Upper lobe of left lung (tissue), 6 donors: Measurements from ENCODE around the gene CSTF1. TPM values are rescaled to one million over a fixed set of nuclear protein-coding genes. Genes with fewer than 3 reads are reported as not detected.

Experiments used
- ATAC-seq, 2 donors: fragments of 200-7000 bp; cut with Tn5 transposase; one replicate each; pipeline ENCODE4 v1.9.1; 2022; ENCODE audit warnings: mild to moderate bottlenecking in 2 of 2, moderate library complexity in 2 of 2; ENCODE audit not compliant: low FRiP score in 2 of 2
- DNase-seq, 2 donors: peaks; one replicate each; pipeline ENCODE4 v3.0.0-alpha.2; 2019 to 2020
- H3K27ac ChIP-seq, 4 donors: fragments of 200-600 bp; sonication (generic); one replicate each; pipeline ENCODE4 v1.5.1; 2016 to 2019
- H3K27me3 ChIP-seq, 4 donors: fragments of 200-600 bp; sonication (generic); one replicate each; pipeline ENCODE4 v1.5.1; 2017 to 2019
- H3K36me3 ChIP-seq, 4 donors: fragments of 200-600 bp; sonication (generic); one replicate each; pipeline ENCODE4 v1.5.1; 2016 to 2019
- H3K4me1 ChIP-seq, 4 donors: fragments of 200-600 bp; sonication (generic); one replicate each; pipeline ENCODE4 v1.5.1; 2018 to 2019
- H3K4me3 ChIP-seq, 4 donors: fragments of 200-600 bp; sonication (generic); one replicate each; pipeline ENCODE4 v1.5.1; 2017 to 2019; ENCODE audit warnings: mild to moderate bottlenecking in 2 of 4, moderate library complexity in 1 of 4
- H3K9me3 ChIP-seq, 4 donors: fragments of 200-600 bp; sonication (generic); one replicate each; pipeline ENCODE4 v1.5.1; 2018 to 2019
- EP300 ChIP-seq, 4 donors: sonication (generic); formaldehyde crosslinking; IDR thresholded peaks; one replicate each; pipeline ENCODE4 v1.5.1; 2017; ENCODE audit warnings: antibody characterized with exemption in 4 of 4, control low read depth in 2 of 4
- POLR2A ChIP-seq, 4 donors: fragments of 450-650 bp; IDR thresholded peaks; one replicate each; pipeline ENCODE4 v1.5.1; 2016 to 2017; ENCODE audit warnings: antibody characterized with exemption in 4 of 4, mild to moderate bottlenecking in 2 of 4
- POLR2AphosphoS5 ChIP-seq, 2 donors: sonication (generic); formaldehyde crosslinking; IDR thresholded peaks; one replicate each; pipeline ENCODE4 v1.5.1; 2017; ENCODE audit warnings: antibody characterized with exemption in 2 of 2
- WGBS, 2 donors: methylation state at CpG; one replicate each; pipeline ENCODE4 v1.1.5; 2017 to 2018; 5-methylcytosine and 5-hydroxymethylcytosine counted together
- total RNA-seq, 6 donors: library from RNA; depleted of rRNA in 4 of 6; stranded (reverse); fragments of >200 nt in 4 of 6; gene quantifications; one replicate each; pipeline versions ENCODE4 v1.1.0 to v1.2.1, GENCODE V29; 2016 to 2021
- TF ChIP-seq, protein P1 (sequence below), 6 experiments: fragments of 450-650 bp in 4 of 6; fragments of 200-600 bp in 2 of 6; sonication (generic) in 2 of 6; IDR thresholded peaks; one replicate each; pipeline ENCODE4 v1.5.1; 2016 to 2019; ENCODE audit warnings: antibody characterized with exemption in 6 of 6
- donor health status: DM: no; HTN: no; CAD: no; lungs with moderate emphysema.
- donor health status: DM: no; HTN: yes; CAD: no; lungs with severe emphysema.

The CSTF1 gene
- total RNA-seq, 6 donors from 2014 or later, result 3.3 to 30.5 (median 22.5) TPM

DNA sequence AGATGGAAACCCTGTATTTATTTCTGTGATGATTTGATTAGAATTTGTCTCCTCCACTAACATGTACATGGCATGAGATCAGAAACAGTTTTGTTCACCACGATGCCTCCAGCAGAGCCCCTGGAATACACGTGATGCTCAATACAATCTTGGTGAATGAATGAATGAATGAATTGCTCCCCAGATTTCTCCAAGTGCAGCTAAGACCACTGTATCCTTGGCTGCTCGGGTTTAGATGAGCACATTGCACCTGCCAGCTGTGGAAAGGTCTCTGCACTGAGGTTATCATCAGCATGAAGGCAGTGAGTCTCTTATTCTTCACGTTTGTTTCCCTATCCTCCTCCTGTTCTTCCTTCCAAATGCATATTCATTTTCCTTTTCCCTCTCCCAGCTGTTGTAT, 37.5 kb downstream of the CSTF1 start:
- DNase-seq, result peak in 1 of 2 donors; percentile 14
- Histone ChIP-seq H3K27ac (peak overlapping the region; percentile 41 to 71 (median 60)), H3K4me1 (peaks cover 24 to 44% (median 28%) of the 10 kb centered on the region in 4 donors), H3K9me3 (no peaks in the 10 kb centered on the region), H3K4me3 (no peak overlapping the region), H3K36me3 (no peaks in the 10 kb centered on the region), H3K27me3 (no peaks in the 10 kb centered on the region)
- no peak for ATAC-seq
- no peak for TF ChIP-seq POLR2AphosphoS5 (IDR thresholded peaks at IDR 0.05)
- 29 to 51% methylated on average over 4 of the region's 4 CpGs for WGBS, 2 donors

DNA sequence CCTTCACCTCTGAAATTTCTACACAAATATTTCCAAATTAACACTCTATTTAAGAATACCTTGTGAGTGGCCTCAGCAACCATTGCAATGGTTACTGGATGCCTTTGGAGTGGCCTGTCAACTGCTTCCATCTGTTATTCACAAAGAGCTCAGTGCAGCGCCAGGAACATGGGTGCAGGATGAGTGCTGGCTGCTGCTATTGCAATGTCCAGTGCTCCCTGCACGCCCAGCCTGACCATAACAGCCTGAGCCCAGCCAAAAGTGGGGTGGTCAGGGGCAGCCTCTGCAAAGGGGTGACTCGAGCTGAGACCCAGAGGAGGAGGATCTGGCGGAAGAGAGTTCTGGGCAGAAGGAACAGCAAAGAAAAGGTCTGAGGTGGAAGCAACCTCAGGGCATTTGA, 38.0 kb downstream of the CSTF1 start:
- Histone ChIP-seq H3K9me3 (no peaks in the 10 kb centered on the region), H3K4me1 (peaks cover 24 to 44% (median 27%) of the 10 kb centered on the region in 4 donors), H3K4me3 (no peak overlapping the region), H3K36me3 (no peaks in the 10 kb centered on the region), H3K27me3 (no peaks in the 10 kb centered on the region), H3K27ac (peak overlapping the region in 1 of 4 donors; percentile 54)
- TF ChIP-seq POLR2AphosphoS5 (IDR thresholded peaks at IDR 0.05), result peak; percentile 35 to 56
- TF ChIP-seq POLR2A (IDR thresholded peaks at IDR 0.05), result no peak
- peak in 1 of 2 donors; percentile 21 for DNase-seq
- ATAC-seq, result peak; percentile 34 to 64
- WGBS, 2 donors, result 58 to 70% methylated on average over 3 to 4 of the region's 4 CpGs

DNA sequence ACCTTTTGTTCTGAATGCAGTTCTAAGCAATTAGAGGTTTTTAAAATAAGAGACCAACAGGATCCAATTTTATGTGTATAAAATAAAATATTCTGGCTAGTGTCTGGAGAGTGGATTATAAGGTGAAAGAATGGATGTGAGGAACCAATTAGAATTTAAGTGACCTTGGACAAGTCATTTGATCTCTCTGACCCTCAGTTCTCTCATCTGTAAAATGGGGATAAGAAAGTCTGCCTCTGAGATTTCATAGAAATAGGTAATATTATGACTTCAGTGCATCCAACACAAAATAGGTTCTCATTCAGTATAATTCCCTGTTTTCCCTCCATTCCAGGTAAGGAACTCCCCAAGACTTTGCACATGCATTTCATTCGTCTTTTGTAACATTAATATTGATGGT, 38.5 kb downstream of the CSTF1 start:
- H3K27me3 ChIP-seq, result no peaks in the 10 kb centered on the region
- H3K4me3 ChIP-seq, result no peak overlapping the region
- peaks cover 24 to 39% (median 27%) of the 10 kb centered on the region in 4 donors for H3K4me1 ChIP-seq
- H3K9me3 ChIP-seq, result no peaks in the 10 kb centered on the region
- no peak for TF ChIP-seq EP300 (IDR thresholded peaks at IDR 0.05)
- TF ChIP-seq, protein P1, sequence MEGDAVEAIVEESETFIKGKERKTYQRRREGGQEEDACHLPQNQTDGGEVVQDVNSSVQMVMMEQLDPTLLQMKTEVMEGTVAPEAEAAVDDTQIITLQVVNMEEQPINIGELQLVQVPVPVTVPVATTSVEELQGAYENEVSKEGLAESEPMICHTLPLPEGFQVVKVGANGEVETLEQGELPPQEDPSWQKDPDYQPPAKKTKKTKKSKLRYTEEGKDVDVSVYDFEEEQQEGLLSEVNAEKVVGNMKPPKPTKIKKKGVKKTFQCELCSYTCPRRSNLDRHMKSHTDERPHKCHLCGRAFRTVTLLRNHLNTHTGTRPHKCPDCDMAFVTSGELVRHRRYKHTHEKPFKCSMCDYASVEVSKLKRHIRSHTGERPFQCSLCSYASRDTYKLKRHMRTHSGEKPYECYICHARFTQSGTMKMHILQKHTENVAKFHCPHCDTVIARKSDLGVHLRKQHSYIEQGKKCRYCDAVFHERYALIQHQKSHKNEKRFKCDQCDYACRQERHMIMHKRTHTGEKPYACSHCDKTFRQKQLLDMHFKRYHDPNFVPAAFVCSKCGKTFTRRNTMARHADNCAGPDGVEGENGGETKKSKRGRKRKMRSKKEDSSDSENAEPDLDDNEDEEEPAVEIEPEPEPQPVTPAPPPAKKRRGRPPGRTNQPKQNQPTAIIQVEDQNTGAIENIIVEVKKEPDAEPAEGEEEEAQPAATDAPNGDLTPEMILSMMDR (IDR thresholded peaks at IDR 0.05), result no peak
- TF ChIP-seq POLR2A (IDR thresholded peaks at IDR 0.05), result no peak
- no peak for TF ChIP-seq POLR2AphosphoS5 (IDR thresholded peaks at IDR 0.05)
- no peak for ATAC-seq
- no peaks in the 10 kb centered on the region for H3K36me3 ChIP-seq
- H3K27ac ChIP-seq, result peak overlapping the region in 1 of 4 donors; percentile 54
- WGBS, 2 donors, result 61 to 71% methylated on average over 1 of the region's 1 CpG
- DNase-seq, result no peak

DNA sequence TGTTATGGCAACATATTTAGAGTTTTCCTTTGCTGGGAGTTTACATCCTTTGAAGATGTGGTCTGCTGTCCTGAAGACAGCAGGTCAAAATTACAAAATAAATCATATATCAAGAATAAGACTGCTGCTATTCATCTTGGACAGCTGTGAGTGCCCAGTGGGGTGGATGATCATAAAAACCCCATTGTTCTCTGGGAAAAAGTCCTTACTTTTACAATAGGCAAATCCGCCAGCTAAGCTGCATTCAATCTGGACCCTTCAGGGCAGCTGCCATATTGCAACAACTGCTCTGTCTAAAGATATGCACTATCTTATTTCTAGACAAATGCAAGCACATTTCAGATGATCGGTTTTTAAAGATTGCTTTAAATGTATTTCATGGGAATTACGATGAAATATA, 39.0 kb downstream of the CSTF1 start:
- DNase-seq (no peak), ATAC-seq (no peak)
- H3K4me3 ChIP-seq, result no peak overlapping the region
- H3K4me1 ChIP-seq, result peaks cover 24 to 39% (median 25%) of the 10 kb centered on the region in 4 donors
- H3K27me3 ChIP-seq, result no peaks in the 10 kb centered on the region
- H3K27ac ChIP-seq, result peak overlapping the region in 1 of 4 donors; percentile 54
- TF ChIP-seq, protein P1 (IDR thresholded peaks at IDR 0.05), result no peak
- TF ChIP-seq POLR2AphosphoS5 (IDR thresholded peaks at IDR 0.05) (no peak), EP300 (IDR thresholded peaks at IDR 0.05) (no peak), POLR2A (IDR thresholded peaks at IDR 0.05) (no peak)
- H3K36me3 ChIP-seq, result no peaks in the 10 kb centered on the region
- 81 to 88% methylated on average over 3 of the region's 3 CpGs for WGBS, 2 donors
- no peaks in the 10 kb centered on the region for H3K9me3 ChIP-seq

DNA sequence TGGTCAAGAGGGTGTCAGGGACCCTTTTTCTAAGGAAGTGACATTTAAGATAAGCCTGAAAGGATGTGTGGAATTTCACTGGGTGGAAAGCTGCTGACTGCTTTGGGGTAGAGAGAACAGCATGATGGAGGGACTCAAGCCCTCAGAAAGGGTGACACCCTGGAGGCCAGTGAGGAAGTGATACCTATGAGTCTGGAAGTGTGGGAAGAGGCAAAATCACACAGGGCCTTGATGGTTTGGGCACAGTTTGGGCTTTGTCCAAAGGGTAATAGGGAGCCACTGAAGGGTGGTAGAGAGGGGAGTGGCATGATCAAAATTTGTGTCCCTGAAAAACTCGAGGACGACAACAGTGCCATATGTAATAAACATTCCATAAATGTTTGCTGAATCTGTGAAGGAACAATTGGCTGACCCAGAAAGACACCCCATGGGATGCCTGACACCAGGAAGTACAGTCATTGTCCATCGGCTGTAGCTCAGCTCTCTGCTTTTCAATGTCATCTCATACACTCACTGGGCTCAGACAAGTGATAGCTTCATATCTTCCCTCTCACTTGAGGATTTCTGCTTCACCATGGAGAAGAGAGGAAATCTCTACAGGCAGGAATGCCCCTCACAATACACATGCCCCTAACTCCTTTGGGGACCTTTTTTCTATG, 40.9 kb downstream of the CSTF1 start:
- H3K4me3 ChIP-seq, result no peak overlapping the region
- DNase-seq, result peak in 1 of 2 donors; percentile 8
- WGBS, 2 donors, result 46 to 49% methylated on average over 3 of the region's 3 CpGs
- peak overlapping the region; percentile 40 to 78 (median 50) for H3K27ac ChIP-seq
- peak in 1 of 2 donors; percentile 28 for ATAC-seq
- H3K36me3 ChIP-seq, result peaks cover 0 to 5% (median 0%) of the 10 kb centered on the region in 4 donors
- no peaks in the 10 kb centered on the region for H3K9me3 ChIP-seq
- no peaks in the 10 kb centered on the region for H3K27me3 ChIP-seq
- peaks cover 21 to 29% (median 23%) of the 10 kb centered on the region in 4 donors for H3K4me1 ChIP-seq
- TF ChIP-seq EP300 (IDR thresholded peaks at IDR 0.05), result no peak
- TF ChIP-seq POLR2A (IDR thresholded peaks at IDR 0.05), result no peak
- TF ChIP-seq, protein P1 (IDR thresholded peaks at IDR 0.05), result no peak
- no peak for TF ChIP-seq POLR2AphosphoS5 (IDR thresholded peaks at IDR 0.05)
